Sigmoid colon (tissue), 4 donors: ENCODE data around the gene SLC39A11.

Experiments
- POLR2A ChIP-seq, 2 donors: fragments of 450-650 bp; IDR thresholded peaks; one replicate each; pipeline ENCODE4 v1.6.1; 2016; ENCODE audit warnings: antibody characterized with exemption in 2 of 2, mild to moderate bottlenecking in 2 of 2, moderate library complexity in 2 of 2
- POLR2AphosphoS5 ChIP-seq, 4 donors: sonication (generic); formaldehyde crosslinking; IDR thresholded peaks; one replicate each; pipeline ENCODE4 v1.6.1; 2017; ENCODE audit warnings: antibody characterized with exemption in 4 of 4

DNA sequence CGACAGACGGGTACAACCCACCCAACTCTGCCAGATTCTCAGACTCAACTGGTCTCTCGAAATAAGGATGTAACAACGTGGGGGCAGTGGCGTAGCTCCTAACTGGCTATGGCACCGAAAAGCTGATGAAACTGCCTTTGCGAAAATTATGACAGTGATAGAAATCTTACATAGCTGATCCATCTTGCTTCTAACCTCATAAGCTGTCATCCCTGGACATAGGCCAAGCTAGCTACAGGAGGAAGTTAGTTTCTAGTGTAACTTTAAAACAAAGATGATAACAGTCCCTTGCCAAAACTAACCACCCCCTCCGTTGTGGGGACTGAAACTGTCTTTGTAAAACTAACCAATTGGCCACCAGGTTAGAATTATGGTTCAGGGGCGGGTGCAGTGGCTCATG, 220.1 kb downstream of the SLC39A11 start:
- TF ChIP-seq POLR2A (IDR thresholded peaks at IDR 0.05), result no peak
- TF ChIP-seq POLR2AphosphoS5 (IDR thresholded peaks at IDR 0.05), result no peak
